A549 (cell line): Measurements from ENCODE around the gene SRSF7. TPM values are rescaled to one million over a fixed set of nuclear protein-coding genes. Genes with fewer than 3 reads are reported as not detected.
A peak's percentile ranks its signal among the peaks of the same experiment; 100 is the strongest.

ENCODE experiments used
- ATAC-seq, 2 experiments: fragments of 200-7000 bp in 1 of 2; fragments of >200 bp in 1 of 2; cut with Nextera tagmentation in 1 of 2; cut with Tn5 transposase in 1 of 2; 3 replicates each; pipeline versions ENCODE4 v1.8.0 to v1.9.1; 2018 to 2020; ENCODE audit warnings: mild to moderate bottlenecking in 1 of 2, moderate library complexity in 1 of 2
- CTCF ChIA-PET: fragments of 300-600 bp; sonication (Branson Sonifier 250); formaldehyde crosslinking; extraction: SDS; loops from one replicate; lab custom pipeline; 2021; ENCODE audit warnings: antibody characterized with exemption, inconsistent platforms; lab: Yijun Ruan, JAX
- POLR2A ChIA-PET: fragments of 350-600 bp; formaldehyde crosslinking; extraction: SDS; loops from one replicate; lab custom pipeline; 2021; ENCODE audit warnings: antibody characterized with exemption, inconsistent platforms; lab: Yijun Ruan, JAX
- DNase-seq, 2 experiments: peaks; one replicate each; pipeline versions ENCODE4 v3.0.0 to v3.0.0-alpha.2; 2011 to 2016; ENCODE audit warnings: low read depth in 1 of 2, low spot score in 1 of 2
- FAIRE-seq: peaks from 2 replicates; lab custom pipeline; 2011; peaks lifted over from hg19 to GRCh38; lab: Jason Lieb, UNC
- H3K27ac ChIP-seq, 2 experiments: fragments of >200 bp; sonication (Bioruptor Twin); formaldehyde crosslinking; 3 replicates each; pipeline ENCODE4 v1.5.1; 2016 to 2017
- H3K4me1 ChIP-seq: fragments of >200 bp; sonication (Bioruptor Twin); formaldehyde crosslinking; 3 replicates; pipeline ENCODE4 v1.6.1; 2016
- H3K4me2 ChIP-seq: fragments of >200 bp; sonication (Bioruptor Twin); formaldehyde crosslinking; 3 replicates; pipeline ENCODE4 v1.6.1; 2016
- H3K4me3 ChIP-seq: fragments of >200 bp; sonication (Bioruptor Twin); formaldehyde crosslinking; 3 replicates; pipeline ENCODE4 v1.5.1; 2016
- H3K9me3 ChIP-seq: fragments of >200 bp; sonication (Bioruptor Twin); formaldehyde crosslinking; 3 replicates; pipeline ENCODE4 v1.6.1; 2016
- BCL3 ChIP-seq: fragments of >200 bp; sonication (Bioruptor Twin); formaldehyde crosslinking; IDR thresholded peaks from 3 replicates; pipeline ENCODE4 v1.6.1; 2016
- CHD2 ChIP-seq: fragments of 150-350 bp; IDR thresholded peaks from 2 replicates; pipeline ENCODE4 v1.6.1; 2014; ENCODE audit warnings: low read length; ENCODE audit not compliant: partially characterized antibody
- E2F6 ChIP-seq: IDR thresholded peaks from 2 replicates; pipeline ENCODE4 v1.6.1; 2012; ENCODE audit warnings: low read depth, borderline replicate concordance
- EHF ChIP-seq: fragments of 250-450 bp; sonication (Bioruptor Pico); IDR thresholded peaks from 2 replicates; pipeline ENCODE4 v1.5.0; 2020; ENCODE audit warnings: mild to moderate bottlenecking
- ELK1 ChIP-seq: fragments of 150-350 bp; IDR thresholded peaks from 2 replicates; pipeline ENCODE4 v1.6.1; 2014; ENCODE audit warnings: low read depth, mild to moderate bottlenecking, low read length
- FOSB ChIP-seq: fragments of 250-450 bp; sonication (Bioruptor Pico); IDR thresholded peaks from 2 replicates; pipeline ENCODE4 v1.5.0; 2020; ENCODE audit warnings: mild to moderate bottlenecking, moderate library complexity
- HES2 ChIP-seq: fragments of >200 bp; sonication (Bioruptor Twin); formaldehyde crosslinking; IDR thresholded peaks from 2 replicates; pipeline ENCODE4 v1.6.1; 2016
- HOXA7 ChIP-seq: fragments of 250-450 bp; sonication (Bioruptor Pico); IDR thresholded peaks from 2 replicates; pipeline ENCODE4 v1.5.0; 2020; ENCODE audit warnings: mild to moderate bottlenecking, moderate library complexity
- MAX ChIP-seq: IDR thresholded peaks from 2 replicates; pipeline ENCODE4 v1.6.1; 2012
- PBX3 ChIP-seq: IDR thresholded peaks from 2 replicates; pipeline ENCODE4 v1.6.1; 2012
- POLR2A ChIP-seq: IDR thresholded peaks from 2 replicates; pipeline ENCODE4 v1.6.1; 2012; ENCODE audit warnings: mild to moderate bottlenecking, low read length
- REST ChIP-seq: fragments of 200-600 bp; sonication (generic); IDR thresholded peaks from 2 replicates; pipeline ENCODE4 v1.6.1; 2016; ENCODE audit warnings: antibody characterized with exemption, mild to moderate bottlenecking, moderate library complexity
- SMC3 ChIP-seq: fragments of >200 bp; sonication (Bioruptor Twin); formaldehyde crosslinking; IDR thresholded peaks from 3 replicates; pipeline ENCODE4 v1.6.1; 2018; ENCODE audit warnings: inconsistent platforms
- TFCP2L1 ChIP-seq: fragments of 250-450 bp; sonication (Bioruptor Pico); IDR thresholded peaks from 2 replicates; pipeline ENCODE4 v1.5.0; 2021; ENCODE audit warnings: mild to moderate bottlenecking
- TP53 ChIP-seq: fragments of 250-450 bp; sonication (Bioruptor Pico); IDR thresholded peaks from 2 replicates; pipeline ENCODE4 v1.5.0; 2021; ENCODE audit warnings: mild to moderate bottlenecking, moderate library complexity
- WGBS: methylation state at CpG from one replicate; pipeline ENCODE4 v1.1.6; 2017; ENCODE audit errors: missing lambda C conversion rate; 5-methylcytosine and 5-hydroxymethylcytosine counted together
- polyA plus RNA-seq, 4 experiments: library from polyadenylated mRNA; depleted of rRNA in 3 of 4; stranded (reverse); fragments of >200 nt; fragmentation: RNase III in 1 of 4; extraction: RNeasy Plus Mini Kit Qiagen cat#74134 plus additional on column Dnase treatment in 1 of 4; gene quantifications; 2 replicates in 3 of 4; 3 replicates in 1 of 4; pipeline ENCODE4 v1.2.3, GENCODE V29; 2011 to 2017

The SRSF7 gene
- polyA plus RNA-seq, 2 of the 4 experiments (the other 2 are of a cell fraction) = 397 to 544 TPM

GRCh38 chr2:38750011-38750890 lies 910 bp downstream of the SRSF7 start (continued):
- TF ChIP-seq REST = no peak
- no peak for TF ChIP-seq E2F6
- TF ChIP-seq TP53 = 0 out of 2 replicates have a peak, but pooled peaks have one; percentile 73
- TF ChIP-seq PBX3 = 0 out of 2 replicates have a peak, but pooled peaks have one; percentile 13
- TF ChIP-seq POLR2A = peak; percentile 48
- TF ChIP-seq FOSB (CRISPR knock-in tag) = 0 out of 2 replicates have a peak, but pooled peaks have one; percentile 53
- no peak for TF ChIP-seq HES2
- no peak for TF ChIP-seq MAX
- TF ChIP-seq, all 56 proteins: peak for 8

GRCh38 chr2:38748943-38749804 lies 2.0 kb downstream of the SRSF7 start:
- Histone ChIP-seq H3K27ac (peak overlapping the region; percentile 96 to 98), H3K4me3 (peak overlapping the region; percentile 84), H3K4me2 (peak overlapping the region; percentile 87), H3K4me1 (peaks cover 57% of the 10 kb centered on the region), H3K9me3 (no peaks in the 10 kb centered on the region)
- DNase-seq = no peak
- WGBS = 51% methylated on average over 26 of the region's 26 CpGs
- ChIA-PET CTCF (interaction anchor here (1.7 to 4.1 kb wide), 3 partner anchors 8 to 214 kb away, joined by 4 to 23 read pairs (median 15); no protein-coding TSS in a partner anchor), POLR2A (interaction anchor here (2.8 kb wide), 1 partner anchor 49 kb away, joined by 38 read pairs; no protein-coding TSS in a partner anchor)
- no peak for TF ChIP-seq SMC3
- peak; percentile 48; the same call in 1 of the 2 replicates for TF ChIP-seq HOXA7 (CRISPR knock-in tag)
- TF ChIP-seq CHD2 = no peak
- no peak for TF ChIP-seq BCL3
- 0 out of 2 replicates have a peak, but pooled peaks have one; percentile 32 for TF ChIP-seq TFCP2L1 (CRISPR knock-in tag)
- TF ChIP-seq EHF (CRISPR knock-in tag) = no peak
- TF ChIP-seq ELK1 = no peak
- TF ChIP-seq FOSB (CRISPR knock-in tag) = 0 out of 2 replicates have a peak, but pooled peaks have one; percentile 47
- FAIRE-seq = no peak
- ATAC-seq = no peak
